HepG2 (cell line): ENCODE data around the gene PFDN5. TPM values are rescaled to one million over a fixed set of nuclear protein-coding genes. Genes with fewer than 3 reads are reported as not detected.

Experiments
- AHDC1 ChIP-seq: sonication (generic); formaldehyde crosslinking; IDR thresholded peaks from 2 replicates; pipeline ENCODE4 v1.5.1; 2020; ENCODE audit warnings: mild to moderate bottlenecking, missing genetic modification reagents, borderline replicate concordance
- AHR ChIP-seq: IDR thresholded peaks from 2 replicates; pipeline ENCODE4 v1.6.1; 2018; ENCODE audit warnings: missing genetic modification reagents, missing compliant biosample characterization
- CC2D1A ChIP-seq: sonication (generic); formaldehyde crosslinking; IDR thresholded peaks from 2 replicates; pipeline ENCODE4 v1.8.1; 2023; ENCODE audit warnings: mild to moderate bottlenecking, missing genetic modification reagents
- JDP2 ChIP-seq: sonication (generic); formaldehyde crosslinking; IDR thresholded peaks from 2 replicates; pipeline ENCODE4 v1.8.1; 2022; ENCODE audit warnings: missing genetic modification reagents, borderline replicate concordance
- KAT2B ChIP-seq: fragments of 150-350 bp; IDR thresholded peaks from 2 replicates; pipeline ENCODE4 v1.6.1; 2014; ENCODE audit warnings: low read depth, low read length, borderline replicate concordance
- MYPOP ChIP-seq: sonication (generic); formaldehyde crosslinking; IDR thresholded peaks from 2 replicates; pipeline ENCODE4 v1.8.1; 2023; ENCODE audit warnings: mild to moderate bottlenecking, moderate library complexity, missing genetic modification reagents
- PBX3 ChIP-seq: sonication (generic); formaldehyde crosslinking; IDR thresholded peaks from 2 replicates; pipeline ENCODE4 v1.8.1; 2023; ENCODE audit warnings: missing genetic modification reagents, inconsistent platforms, borderline replicate concordance
- PPARG ChIP-seq: conservative IDR thresholded peaks from 2 replicates; pipeline ENCODE4 v1.6.1; 2016; ENCODE audit warnings: missing biosample characterization, missing genetic modification reagents
- SYNCRIP ChIP-seq: fragments of 200-400 bp; formaldehyde crosslinking; IDR thresholded peaks from 2 replicates; pipeline ENCODE4 v1.6.1; 2018; ENCODE audit warnings: mild to moderate bottlenecking, low read depth, low read length; ENCODE audit not compliant: insufficient read depth
- TCF7L2 ChIP-seq: IDR thresholded peaks from 2 replicates; pipeline ENCODE4 v1.6.1; 2011; ENCODE audit warnings: mild to moderate bottlenecking, low read depth, low read length, moderate library complexity
- THAP8 ChIP-seq: sonication (generic); formaldehyde crosslinking; IDR thresholded peaks from 2 replicates; pipeline ENCODE4 v1.5.1; 2020; ENCODE audit warnings: missing genetic modification reagents, mild to moderate bottlenecking, borderline replicate concordance
- TIGD3 ChIP-seq: sonication (generic); formaldehyde crosslinking; IDR thresholded peaks from 2 replicates; pipeline ENCODE4 v1.5.1; 2020; ENCODE audit warnings: mild to moderate bottlenecking, missing genetic modification reagents, borderline replicate concordance
- ZC3H4 ChIP-seq: sonication (generic); formaldehyde crosslinking; IDR thresholded peaks from 2 replicates; pipeline ENCODE4 v1.4.0; 2020; ENCODE audit warnings: missing genetic modification reagents, borderline replicate concordance
- ZNF24 ChIP-seq: fragments of 450-650 bp; IDR thresholded peaks from 2 replicates; pipeline ENCODE4 v1.6.1; 2017; ENCODE audit warnings: antibody characterized with exemption, mild to moderate bottlenecking
- ZNF414 ChIP-seq: sonication (generic); formaldehyde crosslinking; IDR thresholded peaks from 2 replicates; pipeline ENCODE4 v1.5.0; 2020; ENCODE audit warnings: missing genetic modification reagents
- ZNF430 ChIP-seq: sonication (generic); formaldehyde crosslinking; IDR thresholded peaks from 2 replicates; pipeline ENCODE4 v1.9.0; 2021; ENCODE audit warnings: mild to moderate bottlenecking, missing genetic modification reagents
- ZNF777 ChIP-seq: sonication (generic); formaldehyde crosslinking; IDR thresholded peaks from 2 replicates; pipeline ENCODE4 v1.4.0; 2020; ENCODE audit warnings: missing genetic modification reagents
- ZNF839 ChIP-seq: sonication (generic); formaldehyde crosslinking; IDR thresholded peaks from 2 replicates; pipeline ENCODE4 v1.4.0; 2020; ENCODE audit warnings: missing genetic modification reagents, mild to moderate bottlenecking, borderline replicate concordance
- polyA plus RNA-seq, 8 experiments: library from polyadenylated mRNA; depleted of rRNA in 3 of 8; stranded (reverse) in 7 of 8; unstranded in 1 of 8; fragments of >200 nt; fragmentation: Illumina TruSeq in 4 of 8; extraction: Trizol in 4 of 8; gene quantifications; 2 replicates each; pipeline versions ENCODE4 v1.2.1 to v1.2.3, GENCODE V29; 2011 to 2016; ENCODE audit warnings: low read depth in 4 of 8, missing spikeins in 1 of 8, mixed read lengths in 1 of 8; ENCODE audit not compliant: insufficient read depth in 1 of 8
- total RNA-seq, 5 experiments: library from RNA; depleted of rRNA; stranded (reverse); fragments of >200 nt; fragmentation: Illumina TruSeq; extraction: Trizol; gene quantifications; 2 replicates each; pipeline ENCODE4 v1.2.3, GENCODE V29; 2016; ENCODE audit warnings: low read depth in 1 of 5

The PFDN5 gene
- total and polyA plus RNA-seq, 2 of the 13 experiments (the other 11 are each of a cell fraction or from before 2014, with no cell fraction given): 449 to 462 TPM

- TF ChIP-seq ZNF777 (CRISPR knock-in tag) (peak; percentile 59), THAP8 (no peak), AHDC1 (CRISPR knock-in tag) (0 out of 2 replicates have a peak, but pooled peaks have one; percentile 56), AHR (peak; percentile 69), PBX3 (no peak), TCF7L2 (no peak; the same call in 1 of the 2 replicates), MYPOP (CRISPR knock-in tag) (peak; percentile 84), ZNF839 (CRISPR knock-in tag) (no peak), CC2D1A (CRISPR knock-in tag) (no peak), ZNF414 (CRISPR knock-in tag) (peak; percentile 56; the same call in 1 of the 2 replicates), ZNF24 (no peak), PPARG (CRISPR knock-in tag) (peak; percentile 71), KAT2B (no peak), TIGD3 (CRISPR knock-in tag) (no peak), ZC3H4 (CRISPR knock-in tag) (no peak), ZNF430 (CRISPR knock-in tag) (peak; percentile 70; the same call in 1 of the 2 replicates), SYNCRIP (no peak), JDP2 (CRISPR knock-in tag) (no peak)
Observed at GRCh38 chr12:53324779-53325510, 29.6 kb downstream of the PFDN5 start (continued).
